IPS-15b (cell line): ENCODE measurements around the gene NOM1.

ENCODE experiments used
- H3K27me3 ChIP-seq: one replicate; pipeline ENCODE4 v1.6.1; 2013; ENCODE audit warnings: low read length; ENCODE audit not compliant: control insufficient read depth, insufficient read depth
- H3K36me3 ChIP-seq: one replicate; pipeline ENCODE4 v1.6.1; 2013; ENCODE audit warnings: low read length; ENCODE audit not compliant: control insufficient read depth, insufficient read depth
- H3K4me1 ChIP-seq: one replicate; pipeline ENCODE4 v1.6.1; 2013; ENCODE audit warnings: mild to moderate bottlenecking, low read length; ENCODE audit not compliant: control insufficient read depth, insufficient read depth
- H3K4me3 ChIP-seq: one replicate; pipeline ENCODE4 v1.5.1; 2013; ENCODE audit warnings: low read depth, low read length
- H3K9ac ChIP-seq: one replicate; pipeline ENCODE4 v1.6.1; 2013; ENCODE audit warnings: low read depth, mild to moderate bottlenecking, low read length
- H3K9me3 ChIP-seq: one replicate; pipeline ENCODE4 v1.6.1; 2013; ENCODE audit warnings: mild to moderate bottlenecking, low read length; ENCODE audit not compliant: control insufficient read depth, insufficient read depth

NOM1 gene

DNA sequence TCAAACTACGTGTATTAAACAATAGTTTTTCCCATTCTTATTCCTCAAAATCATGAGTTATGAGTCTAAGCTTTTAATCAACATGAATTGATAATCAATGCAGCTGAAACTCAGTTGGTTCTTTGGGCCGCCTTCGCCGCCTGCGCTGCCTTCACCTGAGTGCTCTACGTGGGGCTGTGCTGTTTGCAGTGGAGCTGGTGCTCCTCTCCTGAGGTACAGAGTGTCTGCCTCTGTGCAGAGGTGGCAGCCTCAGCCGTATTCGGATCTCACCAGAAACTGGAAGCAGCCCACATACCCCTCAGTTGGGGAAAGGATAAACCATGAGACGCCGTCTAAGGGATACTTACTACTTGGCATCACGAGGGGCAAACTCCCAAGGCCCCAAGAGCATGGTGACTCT lies 15.5 kb downstream of the NOM1 start:
- Histone ChIP-seq H3K36me3 (peaks cover 65% of the 10 kb centered on the region), H3K9ac (no peak overlapping the region)

DNA sequence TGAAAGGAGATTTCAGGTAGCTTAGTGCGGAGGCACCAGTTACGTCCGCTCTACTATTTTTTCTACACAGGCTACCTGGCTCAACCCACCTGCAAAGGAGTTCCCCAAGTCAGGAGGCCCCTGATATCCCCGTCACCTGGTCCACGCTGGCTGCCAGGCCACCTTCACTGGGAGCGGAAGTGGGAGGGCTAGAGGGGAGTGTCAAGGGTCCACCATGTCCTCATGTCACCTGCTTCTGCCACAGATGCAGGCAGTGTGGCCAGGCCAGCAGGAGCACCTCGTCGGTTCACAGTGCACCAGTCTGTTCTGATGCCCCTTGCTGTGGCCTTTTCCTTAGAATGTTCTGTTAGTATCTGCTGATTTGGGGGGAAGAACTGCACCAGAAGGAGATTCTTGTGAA lies 16.9 kb downstream of the NOM1 start:
- Histone ChIP-seq H3K9me3 (no peaks in the 10 kb centered on the region), H3K4me1 (no peaks in the 10 kb centered on the region), H3K9ac (no peak overlapping the region), H3K27me3 (no peaks in the 10 kb centered on the region), H3K4me3 (no peak overlapping the region), H3K36me3 (peaks cover 62% of the 10 kb centered on the region)

More for the DNA sequence above, 15.5 kb downstream of the NOM1 start:
- no peak overlapping the region for H3K4me3 ChIP-seq
- no peaks in the 10 kb centered on the region for H3K9me3 ChIP-seq
- no peaks in the 10 kb centered on the region for H3K4me1 ChIP-seq
- no peaks in the 10 kb centered on the region for H3K27me3 ChIP-seq

DNA sequence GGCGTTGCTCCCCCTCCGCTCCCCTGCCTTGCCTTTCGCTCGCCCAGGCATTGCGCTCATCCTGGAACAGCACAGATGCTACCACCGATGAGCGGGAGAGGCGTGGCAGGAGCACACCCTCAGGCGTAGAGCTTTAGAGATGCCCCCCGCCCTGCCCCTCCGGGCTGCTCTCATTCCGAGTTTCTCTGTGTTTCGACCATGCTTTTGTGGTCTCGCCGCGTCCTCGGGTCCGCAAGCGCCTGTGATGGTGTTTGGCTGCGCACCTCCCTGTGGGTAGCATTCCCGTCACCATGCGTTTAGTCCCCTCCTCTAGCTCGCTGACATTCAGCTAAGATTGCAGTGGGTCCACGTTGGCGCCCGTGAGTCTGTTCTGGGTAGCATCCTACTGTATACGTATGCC lies 18.7 kb downstream of the NOM1 start:
- Histone ChIP-seq H3K36me3 (peaks cover 45% of the 10 kb centered on the region), H3K9me3 (no peaks in the 10 kb centered on the region), H3K9ac (no peak overlapping the region), H3K4me1 (no peaks in the 10 kb centered on the region), H3K27me3 (no peaks in the 10 kb centered on the region), H3K4me3 (no peak overlapping the region)

DNA sequence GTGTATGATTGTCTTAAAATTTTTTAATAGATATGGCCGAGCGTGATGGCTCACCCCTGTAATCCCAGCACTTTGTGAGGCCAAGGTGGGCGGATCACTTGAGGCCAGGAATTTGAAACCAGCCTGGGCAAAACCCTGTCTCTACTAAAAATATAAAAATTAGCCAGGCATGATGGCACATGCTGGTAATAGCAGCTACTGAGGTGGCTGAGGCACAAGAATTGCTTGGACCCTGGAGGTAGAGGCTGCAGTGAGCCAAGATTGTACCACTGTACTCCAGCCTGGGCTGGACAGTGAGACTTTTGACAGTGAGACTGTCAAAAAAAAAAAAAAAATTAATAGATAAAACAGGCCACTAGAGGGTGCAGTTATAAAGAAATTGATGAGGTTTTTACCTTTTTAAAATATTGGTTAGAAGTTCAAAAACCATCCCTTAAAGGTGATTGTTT lies 20.5 kb downstream of the NOM1 start:
- peaks cover 36% of the 10 kb centered on the region for H3K36me3 ChIP-seq
- H3K27me3 ChIP-seq, result no peaks in the 10 kb centered on the region
- no peaks in the 10 kb centered on the region for H3K9me3 ChIP-seq
- no peak overlapping the region for H3K9ac ChIP-seq
- H3K4me3 ChIP-seq, result no peak overlapping the region
- H3K4me1 ChIP-seq, result no peaks in the 10 kb centered on the region

DNA sequence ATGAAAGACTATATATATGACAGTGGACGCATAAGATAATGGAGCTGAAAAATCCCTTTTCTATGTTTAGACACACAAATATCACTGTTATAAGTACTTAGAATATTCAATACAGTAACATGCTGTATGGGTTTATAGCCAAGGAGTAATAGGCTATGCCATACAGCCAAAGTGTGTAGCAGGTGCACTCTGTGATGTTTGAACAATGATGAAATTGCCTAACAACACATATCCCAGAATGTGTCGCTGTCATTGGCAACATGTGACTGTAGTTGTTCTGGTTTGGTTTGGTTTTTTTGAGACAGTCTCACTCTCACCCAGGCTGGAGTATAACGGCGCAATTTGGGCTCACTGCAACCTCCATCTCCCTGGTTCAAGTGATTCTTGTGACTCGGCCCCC lies 26.1 kb downstream of the NOM1 start:
- no peaks in the 10 kb centered on the region for H3K9me3 ChIP-seq
- no peaks in the 10 kb centered on the region for H3K27me3 ChIP-seq
- no peak overlapping the region for H3K9ac ChIP-seq
- H3K4me3 ChIP-seq, result no peak overlapping the region
- no peaks in the 10 kb centered on the region for H3K4me1 ChIP-seq
- H3K36me3 ChIP-seq, result peaks cover 5% of the 10 kb centered on the region

DNA sequence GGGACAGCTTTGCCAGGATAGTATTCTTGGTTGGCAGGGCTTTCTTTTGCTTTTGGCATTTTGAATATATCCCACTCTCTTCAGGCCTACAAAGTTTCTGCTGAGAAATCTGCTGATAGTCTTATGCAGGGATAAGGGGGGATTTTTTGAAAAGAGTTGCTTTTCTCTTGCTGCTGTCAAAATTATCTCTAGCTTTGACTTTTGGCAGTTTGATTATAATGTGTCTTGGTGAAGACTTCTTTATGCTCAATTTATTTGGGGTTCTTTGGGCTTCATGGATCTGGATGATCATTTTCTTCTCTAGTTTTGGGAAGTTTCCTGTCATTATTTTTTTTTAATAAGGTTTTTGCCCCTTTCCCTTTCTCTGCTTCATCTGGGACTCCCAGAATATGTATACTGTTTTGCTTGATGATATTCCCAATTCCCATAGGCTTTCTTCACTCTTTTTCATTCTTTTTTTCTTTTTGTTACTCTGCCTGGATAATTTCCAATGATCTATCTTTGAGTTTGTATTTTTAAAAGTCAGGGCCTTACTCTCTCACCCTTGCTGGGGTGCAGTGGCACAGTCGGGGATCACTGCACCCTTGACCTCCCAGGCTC lies 29.6 kb downstream of the NOM1 start:
- H3K9me3 ChIP-seq, result no peaks in the 10 kb centered on the region
- no peak overlapping the region for H3K4me3 ChIP-seq
- H3K27me3 ChIP-seq, result no peaks in the 10 kb centered on the region
- H3K4me1 ChIP-seq, result no peaks in the 10 kb centered on the region
- no peak overlapping the region for H3K9ac ChIP-seq
- H3K36me3 ChIP-seq, result no peaks in the 10 kb centered on the region

DNA sequence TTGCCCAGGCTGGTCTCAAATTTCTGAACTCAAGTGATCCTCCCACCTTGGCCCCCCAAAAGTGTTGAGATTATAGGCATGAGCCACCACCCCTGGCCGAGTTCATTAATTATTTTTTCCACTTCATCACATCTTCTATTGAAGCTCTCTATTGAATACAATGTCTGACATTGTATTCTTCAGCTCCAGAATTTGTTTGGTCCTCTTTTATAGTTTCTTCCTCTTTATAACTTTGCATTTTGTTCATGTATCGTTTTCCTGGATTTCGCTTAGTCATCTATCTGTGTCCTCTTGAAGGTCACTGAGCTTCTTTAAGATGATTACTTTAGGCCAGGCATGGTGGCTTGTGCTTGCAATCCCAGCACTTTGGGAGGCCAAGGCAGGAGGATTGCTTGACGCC lies 30.2 kb downstream of the NOM1 start:
- no peaks in the 10 kb centered on the region for H3K36me3 ChIP-seq
- H3K9me3 ChIP-seq, result no peaks in the 10 kb centered on the region
- no peaks in the 10 kb centered on the region for H3K4me1 ChIP-seq
- no peak overlapping the region for H3K4me3 ChIP-seq
- H3K9ac ChIP-seq, result no peak overlapping the region
- H3K27me3 ChIP-seq, result no peaks in the 10 kb centered on the region

DNA sequence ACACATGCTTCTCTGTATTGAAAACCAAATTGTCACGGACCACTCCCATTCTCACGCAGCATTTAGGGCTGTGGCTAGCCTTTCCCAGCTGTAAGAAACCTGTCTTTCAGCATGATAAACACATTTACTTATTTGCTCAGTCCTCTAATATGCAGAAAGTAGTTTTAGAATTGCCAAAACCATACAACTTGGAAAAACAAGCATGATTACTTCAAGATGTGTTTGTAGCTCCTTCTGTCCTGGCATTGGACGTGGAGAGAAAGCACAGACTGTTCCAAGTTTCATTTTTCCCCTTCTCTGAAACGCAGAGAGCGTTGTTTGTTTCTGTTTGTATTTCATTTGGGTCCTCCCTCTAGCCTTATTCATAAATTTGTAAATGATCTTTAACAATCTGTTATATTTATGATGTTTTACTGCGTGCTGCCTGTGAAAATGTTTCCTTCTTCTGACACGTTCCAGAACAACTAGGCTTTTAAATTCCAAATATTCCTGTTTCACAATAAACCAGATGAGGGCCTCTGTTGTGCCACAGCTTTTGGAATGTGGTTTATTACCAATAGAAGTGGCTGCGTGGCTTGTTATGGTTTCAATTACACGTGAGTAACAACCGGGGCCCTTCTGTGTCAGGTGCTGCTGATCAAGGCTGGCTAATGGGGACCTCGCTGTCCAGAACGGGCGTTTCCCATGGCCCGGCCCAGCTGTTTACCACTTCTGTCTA lies 34.8 kb downstream of the NOM1 start:
- no peak overlapping the region for H3K4me3 ChIP-seq
- no peaks in the 10 kb centered on the region for H3K4me1 ChIP-seq
- no peaks in the 10 kb centered on the region for H3K27me3 ChIP-seq
- no peak overlapping the region for H3K9ac ChIP-seq
- H3K36me3 ChIP-seq, result no peaks in the 10 kb centered on the region
- H3K9me3 ChIP-seq, result no peaks in the 10 kb centered on the region

DNA sequence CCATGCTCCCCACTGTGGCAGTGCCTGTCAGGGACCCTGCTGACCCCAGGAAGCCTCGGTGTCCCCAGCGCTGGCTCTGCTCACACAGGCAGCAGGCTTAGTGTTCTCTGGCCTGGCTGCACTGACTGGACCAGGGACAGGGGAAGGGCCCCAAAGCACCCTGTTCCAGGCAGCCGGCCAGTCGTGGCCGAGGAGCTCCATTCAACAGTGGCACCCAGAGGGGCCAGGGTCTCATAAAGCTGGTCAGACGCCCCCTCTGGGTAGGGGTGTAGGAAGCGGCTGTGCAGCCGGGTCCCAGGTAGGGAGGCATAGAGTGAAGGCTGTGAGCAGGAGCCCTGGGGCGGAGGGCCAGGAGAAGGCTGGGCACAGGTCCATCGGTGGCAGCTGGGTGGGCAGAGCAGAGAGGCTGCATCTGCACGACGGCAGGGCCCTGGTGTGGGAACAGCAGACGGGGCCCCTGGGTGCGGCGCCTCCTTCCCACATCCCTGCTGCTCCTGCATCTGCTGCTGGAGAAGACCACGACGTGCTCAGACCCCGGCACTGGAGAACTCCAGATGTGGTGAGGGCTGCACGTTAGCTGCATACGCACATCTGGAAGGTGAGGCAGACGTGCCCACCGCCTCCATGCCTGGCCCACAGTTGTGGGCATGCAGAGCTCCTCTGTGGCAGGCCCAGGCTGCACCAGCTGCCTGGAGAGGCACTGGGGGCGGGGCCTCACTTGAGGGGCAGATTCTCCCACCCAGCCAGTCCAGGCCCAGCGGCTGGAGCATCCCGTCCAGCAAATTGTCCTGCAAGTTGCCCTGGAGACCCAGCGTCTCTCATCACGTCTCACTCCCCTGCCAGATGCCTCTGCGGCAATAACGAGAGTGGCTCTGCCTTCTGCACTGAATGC lies 35.8 kb downstream of the NOM1 start:
- Histone ChIP-seq H3K9me3 (no peaks in the 10 kb centered on the region), H3K9ac (no peak overlapping the region), H3K27me3 (no peaks in the 10 kb centered on the region), H3K4me1 (no peaks in the 10 kb centered on the region), H3K36me3 (no peaks in the 10 kb centered on the region), H3K4me3 (no peak overlapping the region)

DNA sequence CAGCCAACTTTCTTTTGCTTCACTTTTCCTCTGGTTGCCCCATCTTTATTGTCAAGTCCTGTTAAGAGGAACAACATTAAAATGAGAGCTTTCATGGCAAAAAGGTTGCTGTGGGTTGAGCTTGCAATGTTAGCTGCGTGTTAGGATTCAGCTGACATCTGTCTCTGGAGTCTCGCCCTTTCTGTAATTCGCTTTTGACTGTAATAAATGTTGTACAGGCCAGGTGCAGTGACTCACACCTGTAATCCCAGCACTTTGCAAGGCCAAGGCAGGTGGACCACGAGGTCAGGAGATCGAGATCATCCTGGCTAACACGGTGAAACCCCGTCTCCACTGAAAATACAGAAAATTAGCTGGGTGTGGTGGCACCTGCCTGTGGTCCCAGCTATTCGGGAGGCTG lies 36.9 kb downstream of the NOM1 start:
- no peaks in the 10 kb centered on the region for H3K27me3 ChIP-seq
- H3K4me1 ChIP-seq, result no peaks in the 10 kb centered on the region
- H3K4me3 ChIP-seq, result no peak overlapping the region
- H3K36me3 ChIP-seq, result no peaks in the 10 kb centered on the region
- no peak overlapping the region for H3K9ac ChIP-seq
- no peaks in the 10 kb centered on the region for H3K9me3 ChIP-seq

DNA sequence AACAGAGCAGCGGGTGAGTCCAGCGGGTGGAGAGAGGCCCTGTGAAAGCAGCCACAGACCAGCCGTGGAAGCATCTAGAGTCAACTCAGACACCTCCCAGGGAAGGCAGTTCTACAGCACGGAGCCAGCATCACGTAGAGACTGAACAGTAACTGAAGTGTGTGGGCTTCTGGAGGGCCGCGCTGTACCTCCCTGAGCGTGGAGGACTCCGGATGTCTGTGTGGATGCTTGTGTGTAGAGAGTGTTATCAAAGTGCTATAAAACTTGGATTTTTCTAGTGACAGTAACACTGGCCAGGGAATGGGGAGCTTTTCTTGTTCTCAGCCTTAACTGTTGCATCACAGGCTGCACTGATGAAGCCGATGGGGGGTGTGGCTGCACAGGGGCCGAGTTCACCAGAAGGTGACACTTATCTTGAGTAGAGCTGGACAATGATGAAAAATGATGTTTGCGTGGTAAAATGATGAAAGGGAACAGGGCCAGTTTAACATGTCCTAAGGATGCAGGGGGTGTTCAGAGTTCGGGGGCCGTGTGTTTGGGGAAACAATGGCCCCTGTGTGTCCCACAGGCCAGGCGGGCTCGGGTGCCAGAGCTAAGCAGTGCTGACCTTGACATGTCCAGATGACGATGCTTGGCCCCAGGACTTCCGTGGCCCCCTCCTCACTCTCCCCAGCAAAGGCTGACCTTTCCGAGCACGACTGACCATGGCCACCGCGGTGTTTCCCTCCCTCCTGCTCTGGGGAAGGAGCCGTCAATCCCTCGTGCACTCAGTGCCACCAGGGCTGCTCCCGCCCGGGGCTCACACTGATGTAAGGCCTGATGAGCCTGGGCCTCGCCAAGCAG lies 39.1 kb downstream of the NOM1 start:
- Histone ChIP-seq H3K4me1 (no peaks in the 10 kb centered on the region), H3K9me3 (no peaks in the 10 kb centered on the region), H3K27me3 (peaks cover 5% of the 10 kb centered on the region), H3K36me3 (no peaks in the 10 kb centered on the region), H3K9ac (no peak overlapping the region), H3K4me3 (no peak overlapping the region)
